Smooth muscle cell of the umbilical artery (primary cell): ENCODE data around the gene TLR8. TPM values are rescaled to one million over a fixed set of nuclear protein-coding genes. Genes with fewer than 3 reads are reported as not detected.

Source experiments
- total RNA-seq: library from RNA; depleted of rRNA; stranded (reverse); fragments of >200 nt; gene quantifications from 2 replicates; pipeline ENCODE4 v1.2.3, GENCODE V29; 2014

TLR8 gene
- not detected in 2 replicates for total RNA-seq

DNA sequence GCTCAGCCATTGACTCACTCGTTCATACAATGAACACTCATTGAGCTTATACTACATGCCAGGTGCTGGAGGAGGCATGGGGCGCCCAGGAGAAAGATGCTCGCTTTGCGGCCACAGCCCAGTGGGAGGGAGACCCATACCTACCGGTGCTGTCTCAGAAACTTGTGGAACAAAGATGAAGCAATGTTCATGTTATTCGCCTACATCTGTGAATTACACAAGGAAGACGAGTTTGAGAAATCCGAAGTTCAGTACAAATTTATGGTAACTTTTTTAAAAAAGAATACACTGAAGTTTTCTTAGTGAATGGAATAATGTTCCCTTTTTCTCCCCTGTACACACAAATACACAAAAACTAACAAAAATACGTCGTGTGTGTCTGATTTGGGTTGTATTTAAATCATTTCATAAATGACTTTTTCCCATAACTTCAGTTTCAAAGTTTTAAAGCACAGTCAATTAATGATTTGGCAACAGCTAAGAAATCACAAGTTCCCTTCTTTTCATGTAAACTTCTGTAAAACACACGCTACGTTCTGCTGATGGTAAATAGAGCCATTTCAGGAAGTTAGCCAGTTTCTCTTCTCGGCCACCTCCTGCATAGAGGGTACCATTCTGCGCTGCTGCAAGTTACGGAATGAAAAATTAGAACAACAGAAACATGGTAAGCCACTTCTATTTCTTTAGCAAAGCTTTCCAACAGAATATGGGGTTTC is at the start of gene TLR8:
TLR8 (plus strand) TSS at position 575 of the 716 bp plus-strand sequence; CDS start at position 662, 87 bp downstream.

DNA sequence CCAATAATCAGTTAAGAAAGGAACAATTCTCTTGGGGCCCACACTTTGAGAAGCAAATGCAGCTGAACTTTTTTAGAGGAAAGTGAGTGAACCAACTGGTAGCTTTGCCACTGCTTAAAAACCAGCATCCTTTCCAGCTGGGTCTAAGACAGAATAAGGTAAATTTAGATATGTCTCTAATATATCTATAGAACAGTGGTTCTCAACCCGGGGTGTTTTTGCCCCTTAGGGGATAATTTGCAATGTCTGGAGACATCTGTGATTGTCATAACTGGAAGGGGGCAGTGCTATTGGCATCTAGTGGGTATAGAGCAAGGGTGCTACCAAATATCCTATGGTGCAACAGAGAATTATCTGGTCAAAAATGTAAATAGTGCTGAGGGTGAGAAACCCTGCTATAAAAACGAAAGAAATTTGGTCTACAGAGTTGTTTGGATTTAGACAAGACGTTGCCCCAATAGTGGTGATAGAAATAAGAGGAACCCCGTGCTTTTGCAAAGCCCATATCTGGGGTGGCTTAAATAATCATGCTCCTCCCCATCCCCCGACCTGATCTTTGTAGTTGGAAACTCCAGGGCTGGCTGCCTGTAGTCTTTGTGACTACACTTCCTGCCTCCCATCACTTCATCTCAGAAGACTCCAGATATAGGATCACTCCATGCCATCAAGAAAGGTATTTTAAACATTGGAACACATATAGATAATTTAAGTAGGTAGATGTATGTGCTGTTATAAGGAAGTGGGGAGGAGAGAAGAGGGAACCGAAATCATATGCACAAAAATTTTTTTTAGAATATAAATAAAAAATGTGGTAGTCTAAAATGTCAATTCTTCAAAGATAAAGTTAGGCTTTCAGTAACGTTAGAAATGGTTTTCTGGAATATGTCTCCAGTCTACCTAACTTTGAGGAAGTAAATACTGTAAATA is 39.7 kb upstream of the TLR8 start, which contains the start of gene TLR7:
TLR7 (plus strand) TSS at position 622 of the 927 bp plus-strand sequence. CDS start 507 bp downstream, outside the sequence.

Other genes with a start within 250 kb of the TLR8 start
- 19.6 and 32.0 TPM in 2 replicates for gene PRPS2, start 115.2 kb upstream of the TLR8 start, total RNA-seq
- gene TLR7, start 39.5 kb upstream of the TLR8 start, total RNA-seq: not detected in 2 replicates
- 4,122 and 6,051 TPM in 2 replicates for gene TMSB4X, start 68.5 kb downstream of the TLR8 start, total RNA-seq
- gene FAM9C, start 138.0 kb downstream of the TLR8 start, total RNA-seq: not detected in 2 replicates